Measurements from ENCODE around the gene CLCA1. TPM values are rescaled to one million over a fixed set of nuclear protein-coding genes. Genes with fewer than 3 reads are reported as not detected.

CLCA1 gene
- total and polyA plus RNA-seq, 10 of the 15 experiments (the other 5 are each of a cell fraction or from before 2014, with no cell fraction given): 0.13 TPM; not detected in 9

GRCh38 chr1:86478416-86479156 is 9.9 kb downstream of the CLCA1 start:
- Histone ChIP-seq H3K4me2 (ENCODE audit: control insufficient read depth, insufficient read depth) (no peak overlapping the region), H3K27me3 (replicated peaks in 1 of 2; ENCODE audit: control insufficient read depth in 2 of 2, insufficient read depth in 2 of 2, low read length in 1 of 2) (no peaks in the 10 kb centered on the region; a peak in 1 of 4 replicates), H2AFZ (ENCODE audit: control insufficient read depth, low read depth, low read length) (no peak overlapping the region), H3K36me3 (ENCODE audit: control insufficient read depth in 2 of 2, insufficient read depth in 2 of 2, low read length in 1 of 2) (no peaks in the 10 kb centered on the region), H3K27ac (ENCODE audit: control insufficient read depth, insufficient read depth) (no peak overlapping the region), H3K79me2 (ENCODE audit: control insufficient read depth, insufficient read depth, low read length) (no peaks in the 10 kb centered on the region), H3K4me1 (ENCODE audit: control insufficient read depth, insufficient read depth, low read length) (no peaks in the 10 kb centered on the region), H3K4me3 (no peak overlapping the region), H3K9me3 (replicated peaks; ENCODE audit: control insufficient read depth, insufficient read depth, low read length) (no peaks in the 10 kb centered on the region), H3K9ac (ENCODE audit: control insufficient read depth, insufficient read depth, low read length) (no peak overlapping the region), H4K20me1 (ENCODE audit: control insufficient read depth, insufficient read depth) (no peaks in the 10 kb centered on the region)
- WGBS (ENCODE audit: insufficient coverage, insufficient replicate concordance, low lambda C conversion rate, missing lambda C conversion rate): 40% methylated on average over 5 of the region's 5 CpGs
- DNase-seq (ENCODE audit: low read depth, low spot score) (no peak), FAIRE-seq (no peak), ATAC-seq (no peak)
- no TSS peak for BruUV-seq (replicated peaks)
- ChIA-PET CTCF (interaction anchor here (4.9 kb wide), 1 partner anchor 22 kb away, joined by 32 read pairs; no protein-coding TSS in a partner anchor), RAD21 (ENCODE audit: unreplicated experiment) (no interaction called here), SMC1A (ENCODE audit: uncharacterized antibody, unreplicated experiment) (no interaction called here), POLR2A (no interaction called here)
- intact Hi-C loops (cut with micrococcal nuclease; ENCODE audit: unreplicated experiment): loop anchor here (10.0 kb wide), 1 partner anchor 606 kb away; no protein-coding TSS in a partner anchor
- in situ Hi-C loops (cut with MboI): no loop called here
- TF ChIP-seq WRNIP1 (IDR thresholded peaks at IDR 0.05; ENCODE audit: borderline replicate concordance, low read depth, low read length): no peak
- TF ChIP-seq CHD1 (IDR thresholded peaks at IDR 0.05; ENCODE audit: low read depth, low read length): no peak
- TF ChIP-seq SMAD1 (IDR thresholded peaks at IDR 0.05; ENCODE audit: low read depth, partially characterized antibody): no peak
- no peak for TF ChIP-seq EED (IDR thresholded peaks at IDR 0.05; ENCODE audit: low read depth)
- TF ChIP-seq SKIL (IDR thresholded peaks at IDR 0.05; ENCODE audit: low read depth, poor library complexity, severe bottlenecking): no peak
- TF ChIP-seq MTA2 (IDR thresholded peaks at IDR 0.05; ENCODE audit: low read depth): no peak

Measured in GM12878 (cell line).